Activated CD4-positive, alpha-beta T cell treated with anti-CD3 and anti-CD28 coated beads, Interleukin-2, amount 50 U/mL, for 4 hours (primary cell): ENCODE data around the gene TARS3.

Experiments
- DNase-seq, 2 experiments: peaks; one replicate each; pipeline ENCODE4 v3.0.0-alpha.2; 2020

Gene TARS3

DNA sequence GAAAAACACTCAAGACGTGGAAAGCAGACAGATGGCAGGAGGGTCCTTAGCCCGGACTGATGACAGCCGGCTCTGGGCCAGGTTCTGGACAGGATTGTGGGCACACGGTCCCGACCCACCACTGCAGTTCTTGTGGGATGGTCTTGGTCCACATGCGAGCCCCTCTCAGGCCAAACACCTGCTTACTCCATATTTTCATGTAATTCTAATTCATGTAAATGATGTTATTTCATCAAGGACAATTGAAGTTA lies 104.7 kb downstream of the TARS3 start:
- DNase-seq: no peak

DNA sequence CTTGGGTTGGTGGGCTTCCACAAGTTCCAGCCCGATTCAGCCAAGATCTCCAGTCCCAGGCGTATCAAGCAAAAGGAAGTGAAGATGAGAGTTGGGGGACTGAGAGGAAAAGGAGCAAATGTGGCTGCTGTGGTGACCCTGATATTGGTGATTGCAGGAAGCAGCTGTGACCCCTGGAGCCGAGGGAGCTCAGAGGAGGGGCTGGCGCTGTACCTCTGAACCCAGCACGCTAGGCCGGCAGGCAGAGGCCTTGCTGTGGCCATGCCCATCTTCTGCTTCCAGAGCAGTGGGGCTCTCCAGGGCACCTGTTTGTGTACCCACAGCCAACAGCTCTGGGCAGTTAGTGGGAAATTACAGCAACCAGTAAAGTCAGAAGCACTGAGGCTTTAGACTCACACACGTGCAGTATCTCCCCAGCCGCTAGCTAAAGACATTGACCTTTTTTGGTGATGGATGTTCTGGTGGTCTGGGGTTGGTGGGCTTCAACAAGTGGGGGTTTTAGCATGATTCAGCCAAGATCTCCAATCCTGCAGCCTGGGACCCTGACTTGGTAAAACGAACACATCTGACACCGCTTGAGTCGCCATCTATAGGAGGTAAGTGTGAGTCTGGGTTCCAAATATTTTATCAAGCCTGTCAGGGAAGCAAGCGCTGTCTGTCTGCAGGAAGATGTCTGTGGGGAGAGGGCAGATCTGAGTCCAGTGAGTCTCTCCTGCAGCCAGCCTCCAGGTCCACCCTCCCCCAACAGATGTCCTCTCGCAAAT lies 105.2 kb downstream of the TARS3 start:
- DNase-seq: no peak

DNA sequence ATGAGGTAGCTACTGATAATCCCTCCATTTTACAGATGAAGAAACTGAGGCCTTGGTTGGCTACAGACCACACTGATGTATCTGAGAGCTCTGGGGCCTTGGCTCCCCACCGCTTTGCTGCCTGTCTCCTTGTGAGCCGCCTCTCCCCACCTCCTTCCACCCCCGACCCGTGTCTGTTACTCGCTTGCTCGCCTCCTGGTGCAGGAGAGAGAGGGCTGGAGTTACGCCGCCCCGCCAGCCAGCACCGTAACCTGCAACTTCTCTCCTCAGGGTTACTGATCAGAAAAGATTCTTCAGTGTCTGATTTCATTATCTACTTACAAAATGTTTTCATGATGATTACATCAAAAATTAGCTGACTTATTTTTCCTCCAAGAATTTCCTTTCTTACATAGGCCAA lies 106.2 kb downstream of the TARS3 start:
- no peak for DNase-seq

DNA sequence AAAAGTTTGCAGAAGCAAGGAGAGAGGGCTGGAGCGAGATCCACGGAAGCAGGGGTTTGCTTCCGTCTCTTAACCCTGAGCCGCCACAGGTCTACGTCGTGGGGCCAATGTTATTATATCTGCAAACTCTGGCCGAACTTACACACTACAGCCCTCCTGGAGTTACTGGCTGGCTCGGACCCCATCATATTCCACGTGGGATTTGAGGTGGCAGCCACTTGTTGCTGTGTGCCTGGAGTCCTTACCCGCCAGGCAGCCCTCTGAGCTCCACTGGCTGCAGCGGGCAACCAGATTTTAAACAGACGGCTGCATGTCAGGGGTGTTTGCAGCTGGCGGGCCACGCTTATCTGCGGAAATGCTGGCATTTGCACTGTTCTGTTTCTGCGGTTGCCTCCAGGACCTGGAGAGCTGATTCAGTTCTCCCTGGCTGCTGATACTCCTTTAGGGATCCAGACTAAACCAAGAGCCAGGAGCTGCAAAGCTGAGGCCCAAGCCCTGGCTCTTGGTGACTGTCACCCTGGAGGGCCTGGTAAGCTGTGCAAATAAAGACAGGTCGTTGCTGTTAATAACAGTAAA lies 106.8 kb downstream of the TARS3 start:
- DNase-seq: no peak

DNA sequence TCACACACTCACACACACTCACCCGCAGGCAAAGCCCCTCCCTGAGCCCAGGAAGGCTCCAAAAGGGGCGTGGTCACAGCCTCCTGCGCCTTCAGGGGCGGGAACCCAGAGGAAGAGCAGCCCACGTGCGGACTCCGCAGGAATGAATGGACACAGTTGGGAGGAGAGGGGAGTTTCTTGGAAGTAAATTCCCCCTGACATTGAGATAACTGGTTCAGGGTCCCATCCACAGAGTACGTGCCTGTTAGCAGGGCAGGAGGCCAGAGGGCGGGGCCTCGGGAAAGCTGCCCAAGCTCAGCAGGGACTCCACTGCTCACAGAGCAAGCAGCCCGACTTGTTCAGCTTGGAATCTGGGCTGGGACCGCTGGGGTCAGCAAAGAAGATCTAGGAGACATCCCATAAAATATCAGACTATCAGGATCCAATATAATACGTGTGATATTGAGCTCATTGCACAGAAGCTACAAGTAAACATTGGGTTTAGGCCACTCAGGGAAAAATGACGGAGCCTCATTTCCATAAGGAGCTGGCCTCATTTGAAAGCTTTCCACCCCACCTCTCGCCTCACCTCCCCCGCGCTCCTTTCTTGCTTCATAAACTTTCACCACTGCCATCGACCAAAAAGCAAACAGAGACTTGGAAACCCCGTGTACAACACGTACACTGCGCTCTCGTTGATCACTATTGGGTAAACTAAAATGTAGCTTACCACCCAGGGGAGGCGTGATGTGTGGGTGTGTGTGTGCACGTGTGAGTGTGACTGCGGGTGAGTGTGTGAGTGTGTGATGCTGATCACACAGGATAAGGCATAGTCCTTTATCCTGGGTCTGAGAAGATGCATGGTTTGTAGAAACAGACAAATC lies 108.1 kb downstream of the TARS3 start:
- DNase-seq: no peak

DNA sequence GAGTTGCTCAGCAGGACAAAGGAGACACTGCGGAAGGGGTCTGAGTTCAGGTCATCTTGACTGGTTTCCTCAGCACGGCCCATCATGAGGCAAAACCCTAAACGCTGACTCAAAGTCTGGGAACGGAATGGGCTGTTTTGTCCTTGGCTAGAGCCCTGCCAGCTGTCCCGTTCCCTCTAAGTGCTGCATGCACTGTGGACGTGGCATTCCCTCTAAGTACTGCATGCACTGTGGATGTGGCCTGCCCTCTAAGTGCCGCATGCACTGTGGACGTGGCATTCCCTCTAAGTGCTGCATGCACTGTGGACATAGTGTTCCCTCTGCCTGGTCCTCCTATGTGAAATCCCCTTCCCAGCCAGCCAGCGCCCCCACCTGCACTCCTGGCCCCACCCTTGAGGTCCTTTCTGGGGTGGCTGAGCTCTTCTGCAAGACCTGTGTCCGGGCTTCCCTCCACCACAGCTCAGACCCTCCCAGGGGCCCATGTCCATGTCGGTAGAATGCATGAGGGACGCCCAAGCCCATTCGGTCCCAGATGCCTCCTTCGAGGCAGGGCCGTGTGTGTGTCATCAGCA lies 108.8 kb downstream of the TARS3 start:
- no peak for DNase-seq

DNA sequence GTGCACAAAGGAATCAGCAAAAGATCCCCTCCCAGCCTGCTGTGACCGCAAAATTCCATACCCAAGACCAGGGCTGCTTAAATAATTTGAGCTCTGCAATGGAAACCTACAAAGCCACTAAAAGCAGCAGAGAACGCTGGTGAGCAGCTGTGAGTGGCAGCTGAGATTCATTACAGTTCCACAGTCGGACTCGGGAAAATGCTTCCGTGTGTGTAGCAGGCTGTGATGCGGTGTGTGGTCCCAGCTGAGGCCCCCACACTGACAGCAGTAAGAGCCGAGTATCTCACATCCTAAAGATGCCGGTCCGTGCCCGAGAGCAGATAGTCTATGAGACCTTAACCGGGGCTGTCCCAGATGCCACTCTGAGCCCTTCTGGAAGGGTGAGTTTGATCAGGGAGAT lies 109.5 kb downstream of the TARS3 start:
- no peak for DNase-seq

DNA sequence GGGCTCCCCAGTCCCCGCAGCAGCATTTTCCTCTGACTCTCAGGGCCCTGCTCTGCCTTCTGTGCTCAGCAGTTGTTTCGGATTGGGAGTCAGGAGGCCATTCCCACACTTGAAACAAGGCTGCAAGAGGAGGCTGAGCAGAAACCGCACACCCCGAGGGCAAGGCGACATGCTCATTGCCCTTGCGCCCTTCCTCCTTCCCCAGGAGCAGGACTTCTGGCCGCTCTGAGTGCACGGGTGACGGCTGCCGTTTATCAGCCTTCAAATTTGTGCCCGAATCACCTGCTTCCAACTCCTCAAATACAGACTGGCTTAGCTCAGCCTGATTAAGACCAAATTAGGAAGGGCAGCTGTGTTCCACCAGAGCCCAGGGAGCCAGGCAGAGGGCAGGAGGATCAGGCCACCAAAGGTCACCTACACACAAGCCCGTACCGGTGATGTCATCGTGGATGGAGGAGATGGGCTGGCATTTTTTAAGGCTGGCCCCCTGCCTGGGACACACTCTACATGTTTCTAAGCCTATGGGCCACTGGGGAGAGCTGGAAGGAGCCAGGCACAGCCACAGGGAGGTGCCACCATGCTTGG lies 110.2 kb downstream of the TARS3 start:
- DNase-seq: no peak

DNA sequence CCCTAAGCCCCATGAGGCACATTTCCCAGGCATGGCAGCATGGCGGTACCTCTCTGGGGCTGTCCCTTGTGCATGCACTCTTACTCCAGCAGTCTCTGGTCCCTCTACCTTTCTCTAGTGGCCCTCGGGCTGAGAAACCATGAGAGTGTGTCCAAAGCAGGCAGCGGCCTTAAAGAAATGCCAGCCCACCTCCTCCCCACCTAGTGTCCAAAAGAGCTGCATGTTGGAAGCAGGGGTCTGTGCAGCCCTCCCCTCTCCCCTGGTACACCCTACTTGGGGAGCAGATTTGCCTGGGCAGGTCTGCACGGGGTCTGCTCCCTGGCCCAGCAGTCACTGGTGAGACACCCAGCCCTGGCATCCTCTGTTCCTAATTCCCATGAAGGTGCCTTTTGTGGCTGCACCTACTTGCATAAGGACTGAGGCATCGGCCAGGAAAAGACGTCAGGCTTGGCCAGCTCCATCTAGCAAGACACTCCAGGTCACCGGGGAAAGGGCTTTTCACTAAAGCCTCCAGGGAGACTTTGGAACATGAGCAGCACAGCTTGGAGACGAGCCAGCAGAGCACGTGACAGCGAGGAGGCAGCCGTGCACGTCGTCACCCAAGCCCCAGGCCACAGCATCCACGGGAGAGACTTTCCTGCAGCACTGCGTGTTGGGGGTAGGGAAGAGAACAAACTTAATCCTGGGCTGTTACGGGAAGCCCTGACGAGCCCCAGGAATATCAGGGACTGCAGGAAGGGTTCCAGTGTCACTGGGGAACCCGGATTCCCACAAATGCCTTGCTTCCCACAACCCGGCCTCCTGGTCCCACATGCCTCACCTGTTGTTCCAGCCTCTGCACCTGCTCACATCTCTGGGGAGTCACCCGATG lies 110.9 kb downstream of the TARS3 start:
- no peak for DNase-seq

DNA sequence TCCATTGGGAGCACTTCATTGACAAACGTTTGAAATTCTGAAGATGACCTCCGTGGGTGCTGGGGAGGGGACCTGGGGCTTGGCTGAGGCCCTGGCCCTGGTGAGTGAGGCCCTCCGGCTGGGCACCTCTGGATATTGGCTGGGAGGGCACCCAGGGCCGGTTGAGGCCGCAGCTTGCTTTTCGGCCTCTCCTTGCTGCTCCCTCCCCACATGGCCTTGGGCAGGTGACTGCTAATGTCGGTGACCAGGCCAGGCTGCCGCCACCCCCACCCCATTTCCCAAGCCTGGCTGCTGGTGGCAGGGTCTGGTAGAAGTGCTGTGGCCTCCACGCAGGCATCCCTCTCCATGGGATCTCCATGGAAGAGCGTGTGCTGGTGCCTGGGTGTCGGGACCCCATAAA lies 111.6 kb downstream of the TARS3 start:
- DNase-seq: no peak

DNA sequence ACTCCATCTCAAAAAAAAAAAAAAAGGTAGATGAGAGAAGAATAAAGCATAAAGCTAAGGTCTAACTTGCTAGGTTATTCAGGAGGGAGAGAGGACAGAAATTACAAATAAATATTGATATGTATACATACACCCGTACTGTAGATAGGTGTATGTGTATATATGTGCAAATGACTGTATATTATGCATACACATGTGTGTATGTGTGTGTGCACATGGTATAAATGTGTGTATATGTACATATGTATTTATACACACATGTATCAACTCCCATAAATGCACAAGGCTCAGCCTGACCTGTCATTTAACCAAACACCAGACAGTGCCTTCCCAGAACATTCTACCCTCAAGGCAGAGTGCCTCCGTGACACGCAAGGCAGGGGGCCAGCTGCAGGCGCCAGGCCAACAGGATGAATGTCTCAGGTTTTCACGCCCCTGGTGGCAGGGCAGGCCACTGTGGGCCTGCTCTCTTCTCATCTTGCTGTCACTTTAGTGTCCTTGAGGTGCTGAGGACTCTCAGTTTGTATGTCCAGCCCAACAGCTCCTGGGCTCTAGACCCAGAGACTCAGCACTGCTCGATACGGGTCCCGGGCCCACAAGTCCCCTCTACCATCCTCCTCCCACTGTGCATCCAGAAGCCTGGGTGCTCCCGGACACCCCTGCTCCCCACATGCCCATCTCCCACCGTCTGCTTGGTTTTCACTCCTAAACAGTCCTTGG lies 112.5 kb downstream of the TARS3 start:
- no peak for DNase-seq

DNA sequence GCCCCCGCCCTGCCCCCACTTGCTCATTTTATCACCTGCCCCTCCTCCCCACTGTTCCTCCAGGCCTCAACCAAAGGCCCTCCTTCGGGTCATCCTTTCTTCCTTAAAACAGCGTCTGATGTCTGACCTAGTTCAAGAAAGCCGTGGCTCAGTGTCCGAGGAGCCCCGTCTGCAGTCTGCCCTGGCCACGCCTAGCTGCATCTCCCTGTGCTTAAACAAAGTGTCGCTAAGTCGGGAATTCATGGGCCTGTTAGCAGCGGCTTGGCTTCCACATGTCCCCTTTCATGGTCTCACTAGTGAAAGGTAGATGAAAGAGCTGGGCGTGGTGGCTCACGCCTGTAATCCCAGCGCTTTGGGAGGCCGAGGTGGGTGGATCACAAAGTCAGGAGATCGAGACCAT lies 113.3 kb downstream of the TARS3 start:
- DNase-seq: no peak

DNA sequence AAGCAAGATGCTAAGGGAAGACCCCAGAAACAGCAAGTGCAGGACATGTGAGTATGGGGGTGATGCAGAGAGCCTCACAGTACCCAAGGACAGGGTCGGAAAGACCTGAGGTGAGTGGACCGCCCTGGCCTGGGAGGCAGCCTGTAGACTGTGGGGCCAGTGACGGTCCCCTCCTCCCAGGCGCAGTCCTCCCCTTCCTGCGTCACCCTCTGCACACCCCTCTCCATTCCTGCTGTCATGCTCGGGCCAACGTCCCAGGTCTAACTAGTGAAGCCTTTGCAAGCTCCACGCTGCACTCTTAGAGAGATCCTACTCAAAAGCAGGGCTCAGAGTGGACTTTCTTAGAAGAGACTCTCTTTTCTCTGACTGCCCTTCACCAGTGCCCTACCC lies 113.7 kb downstream of the TARS3 start:
- no peak for DNase-seq

DNA sequence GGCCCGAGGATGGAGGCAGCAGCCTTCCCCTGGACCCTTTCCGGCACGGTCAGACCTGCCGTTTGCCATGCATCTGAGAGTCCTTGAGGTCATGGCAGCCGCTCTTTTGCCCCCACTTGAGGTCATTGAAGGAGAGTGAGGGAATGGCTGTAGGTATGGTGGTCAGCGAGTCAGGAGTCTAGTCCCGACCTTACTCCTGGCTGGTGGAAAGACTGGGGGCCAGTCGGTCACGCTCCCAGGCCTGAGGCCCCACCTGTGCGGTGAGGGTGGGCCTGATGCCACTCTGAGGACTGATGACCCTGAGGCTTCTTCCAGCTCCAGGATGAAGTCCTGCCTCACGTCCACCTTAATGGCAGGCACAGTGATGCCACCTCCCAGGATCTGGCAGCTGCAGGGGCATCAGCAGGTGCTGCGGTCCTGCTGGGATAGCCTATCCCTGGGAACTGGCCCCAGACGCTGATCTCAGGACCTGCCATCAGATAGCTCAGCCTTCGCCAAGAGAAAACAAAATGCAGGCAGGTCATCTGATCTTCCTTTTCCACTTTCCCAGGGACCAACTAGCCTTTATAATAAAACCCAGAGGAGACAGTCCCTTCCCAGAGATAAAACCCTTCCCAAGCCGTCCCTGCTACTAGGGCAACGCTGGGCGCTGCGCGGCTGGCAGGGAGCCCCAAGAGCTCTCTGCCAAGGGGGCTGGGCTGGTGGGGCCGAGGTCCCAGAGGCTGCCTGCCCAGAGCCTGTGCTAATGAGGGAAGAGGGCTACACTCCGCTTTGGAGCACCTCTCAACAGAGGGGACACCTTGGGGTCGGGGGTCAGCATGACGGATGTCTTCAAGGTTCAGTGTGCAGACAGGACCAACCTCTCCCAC lies 114.3 kb downstream of the TARS3 start:
- DNase-seq: no peak

DNA sequence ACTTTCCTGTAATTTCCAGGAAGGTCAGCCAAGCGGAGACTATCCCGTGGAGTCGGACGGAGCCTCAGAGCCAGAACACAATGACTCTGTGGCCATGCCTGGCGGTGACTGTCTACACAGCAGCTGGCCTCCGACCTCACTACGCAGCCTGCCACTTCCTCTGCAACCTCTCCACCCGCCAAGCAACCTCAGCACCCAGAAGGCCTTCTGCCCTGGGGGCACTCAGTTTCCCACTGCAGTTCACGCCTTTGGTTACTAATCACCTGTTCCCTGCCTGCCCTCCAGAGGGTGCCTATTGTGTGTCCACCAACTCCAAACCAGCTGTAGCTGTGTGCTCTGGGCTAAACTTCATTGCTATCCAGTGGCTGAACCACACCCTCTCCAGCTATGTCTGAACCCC lies 116.1 kb downstream of the TARS3 start:
- DNase-seq: no peak

DNA sequence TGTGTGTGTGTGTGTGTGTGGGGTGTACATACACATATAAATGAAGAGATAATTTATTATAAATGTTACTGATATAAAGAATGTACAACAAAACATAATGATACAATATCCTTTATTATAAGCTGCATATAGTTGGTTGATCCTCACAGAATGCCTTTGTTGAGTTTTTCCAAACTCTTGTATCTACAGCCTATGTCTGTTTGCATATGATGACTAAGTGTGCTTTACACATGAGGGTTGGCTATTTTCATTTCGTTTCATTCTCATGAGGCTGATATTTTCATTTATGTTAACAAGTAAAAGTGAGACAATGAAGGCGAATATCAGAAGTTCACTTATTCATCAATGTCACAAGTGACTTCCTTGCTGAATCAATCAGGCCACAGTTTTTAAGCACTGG lies 117.2 kb downstream of the TARS3 start:
- DNase-seq: no peak

DNA sequence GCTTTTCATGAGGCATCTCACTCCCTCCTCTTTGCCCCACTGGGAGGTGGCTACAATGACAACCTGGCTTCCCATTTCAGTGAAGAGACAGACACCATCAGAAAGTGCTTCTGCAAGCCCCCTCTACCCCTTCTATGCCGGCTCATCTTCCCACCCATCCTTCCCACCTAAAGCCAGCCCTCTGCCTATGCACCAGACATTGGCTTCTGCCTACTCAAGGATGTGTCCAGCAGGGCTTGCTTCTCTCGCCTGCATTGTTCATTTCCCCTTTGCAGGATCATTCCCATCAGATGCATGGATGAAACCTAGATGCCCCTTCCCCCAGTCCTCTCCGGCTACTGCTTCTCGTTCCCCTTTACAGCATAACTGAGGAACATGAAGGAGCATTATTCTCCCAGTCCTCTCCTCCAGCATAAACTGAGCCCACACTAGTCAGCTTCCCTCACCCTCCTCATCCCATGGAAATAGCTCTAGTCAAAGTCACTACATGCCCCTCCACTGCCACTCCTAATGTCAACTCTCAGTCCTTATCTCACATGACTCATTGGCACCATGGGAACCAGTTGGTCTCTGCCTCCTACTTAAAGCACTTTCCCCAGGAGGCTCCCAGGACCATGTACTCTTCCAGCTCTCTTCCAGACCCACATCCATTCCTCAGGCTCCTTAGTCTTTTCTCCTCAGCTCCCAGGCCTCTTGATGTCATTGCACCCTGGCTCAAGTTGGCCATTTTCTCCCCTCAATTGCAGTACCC lies 120.0 kb downstream of the TARS3 start:
- no peak for DNase-seq
